Keratinocyte (primary cell): ENCODE results near the gene DDIT3. TPM values are rescaled to one million over a fixed set of nuclear protein-coding genes. Genes with fewer than 3 reads are reported as not detected.

ENCODE experiments used
- DNase-seq: peaks from one replicate; pipeline ENCODE4 v3.0.0-alpha.2; 2011; ENCODE audit warnings: low read depth, missing footprints, low spot score
- FAIRE-seq: peaks from 2 replicates; lab custom pipeline; 2011; peaks lifted over from hg19 to GRCh38; lab: Jason Lieb, UNC
- H2AFZ ChIP-seq: 2 replicates; pipeline ENCODE4 v1.6.0; 2012; ENCODE audit warnings: low read length, control low read depth, inconsistent platforms; ENCODE audit not compliant: control insufficient read depth
- H3K27ac ChIP-seq: 2 replicates; pipeline ENCODE4 v1.5.1; 2011; ENCODE audit warnings: low read length; ENCODE audit not compliant: control insufficient read depth, insufficient read depth
- H3K27me3 ChIP-seq: 3 replicates; pipeline ENCODE4 v1.6.0; 2011; ENCODE audit warnings: low read length; ENCODE audit not compliant: control insufficient read depth, insufficient read depth; ENCODE audit errors: extremely low read depth
- H3K36me3 ChIP-seq, 2 experiments: 2 replicates in 1 of 2; 3 replicates in 1 of 2; pipeline ENCODE4 v1.5.1; 2011; ENCODE audit warnings: low read length in 2 of 2, mild to moderate bottlenecking in 1 of 2; ENCODE audit not compliant: control insufficient read depth in 2 of 2, insufficient read depth in 2 of 2; ENCODE audit errors: extremely low read depth in 1 of 2
- H3K4me1 ChIP-seq: 3 replicates; pipeline ENCODE4 v1.5.1; 2011; ENCODE audit warnings: low read length; ENCODE audit not compliant: control insufficient read depth, insufficient read depth; ENCODE audit errors: extremely low read depth
- H3K4me2 ChIP-seq: 3 replicates; pipeline ENCODE4 v1.6.0; 2011; ENCODE audit warnings: low read depth, low read length; ENCODE audit not compliant: control insufficient read depth, insufficient read depth; ENCODE audit errors: extremely low read depth
- H3K4me3 ChIP-seq, 3 experiments: fragments of 200-600 bp in 1 of 3; sonication (generic) in 1 of 3; 2 replicates in 2 of 3; 3 replicates in 1 of 3; pipeline ENCODE4 v1.5.1; 2011 to 2016; ENCODE audit warnings: low read length in 3 of 3, mild to moderate bottlenecking in 3 of 3, control low read depth in 2 of 3, inconsistent platforms in 1 of 3, low read depth in 1 of 3, mixed read lengths in 1 of 3, mixed run types in 1 of 3, moderate library complexity in 1 of 3; ENCODE audit not compliant: control insufficient read depth in 2 of 3, insufficient read depth in 2 of 3; ENCODE audit errors: extremely low read depth in 1 of 3
- H3K79me2 ChIP-seq: 2 replicates; pipeline ENCODE4 v1.6.0; 2012; ENCODE audit warnings: low read length; ENCODE audit not compliant: control insufficient read depth, insufficient read depth
- H3K9ac ChIP-seq: 3 replicates; pipeline ENCODE4 v1.6.0; 2011; ENCODE audit warnings: low read length; ENCODE audit not compliant: control insufficient read depth, insufficient read depth; ENCODE audit errors: extremely low read depth
- H3K9me1 ChIP-seq: 3 replicates; pipeline ENCODE4 v1.6.0; 2011; ENCODE audit warnings: low read length; ENCODE audit not compliant: control insufficient read depth, insufficient read depth; ENCODE audit errors: extremely low read depth
- H3K9me3 ChIP-seq: 2 replicates; pipeline ENCODE4 v1.5.1; 2012; ENCODE audit warnings: low read depth, low read length; ENCODE audit not compliant: control insufficient read depth
- H4K20me1 ChIP-seq: 3 replicates; pipeline ENCODE4 v1.6.0; 2011; ENCODE audit warnings: low read length; ENCODE audit not compliant: control insufficient read depth, insufficient read depth; ENCODE audit errors: extremely low read depth
- CTCF ChIP-seq, 3 experiments: IDR thresholded peaks in 1 of 3; conservative IDR thresholded peaks in 1 of 3; optimal IDR thresholded peaks in 1 of 3; 2 replicates in 2 of 3; 3 replicates in 1 of 3; pipeline versions ENCODE3 to v1.5.1; 2011; ENCODE audit warnings: low read length in 3 of 3, mild to moderate bottlenecking in 3 of 3, moderate library complexity in 2 of 3, control low read depth in 1 of 3, inconsistent platforms in 1 of 3; ENCODE audit not compliant: insufficient read depth in 2 of 3; ENCODE audit errors: extremely low read depth in 1 of 3
- EZH2 ChIP-seq: IDR thresholded peaks from one replicate; pipeline ENCODE4 v1.6.1; 2012; ENCODE audit warnings: inconsistent platforms, mild to moderate bottlenecking, low read length, moderate library complexity
- dilution Hi-C: fragments of 300-500 bp; cut with MboI; formaldehyde crosslinking; loops from one replicate; pipeline ENCODE4 v1.7.0; 2020; ENCODE audit warnings: low sequenced_read_pairs; ENCODE audit not compliant: extremely low pct_ligation_motif_present
- polyA plus RNA-seq, 5 experiments: library from polyadenylated mRNA; depleted of rRNA in 3 of 5; stranded (reverse) in 3 of 5; stranded (forward) in 1 of 5; unstranded in 1 of 5; fragments of >200 nt; gene quantifications; 1 replicate in 1 of 5; 2 replicates in 3 of 5; 3 replicates in 1 of 5; pipeline versions ENCODE4 v1.2.1 to v1.2.3, GENCODE V29; 2011 to 2012; ENCODE audit warnings: missing spikeins in 2 of 5, low read depth in 1 of 5, low replicate concordance in 1 of 5

DDIT3 gene
- polyA plus RNA-seq, 1 donor (not counting 4 experiments of a cell fraction or from before 2014, with no cell fraction given) = 25.6 TPM

GRCh38 chr12:57568838-57569237, 48.5 kb upstream of the DDIT3 start:
- Histone ChIP-seq H3K9ac (no peak overlapping the region), H3K27ac (no peak overlapping the region), H3K27me3 (no peaks in the 10 kb centered on the region), H3K4me3 (no peak overlapping the region), H2AFZ (no peak overlapping the region), H3K36me3 (no peaks in the 10 kb centered on the region), H3K4me2 (no peak overlapping the region), H3K9me1 (no peaks in the 10 kb centered on the region), H4K20me1 (no peaks in the 10 kb centered on the region), H3K79me2 (no peaks in the 10 kb centered on the region), H3K4me1 (no peaks in the 10 kb centered on the region), H3K9me3 (no peaks in the 10 kb centered on the region)
- dilution Hi-C loops = no loop called here
- FAIRE-seq (no peak), DNase-seq (no peak)
- TF ChIP-seq EZH2 = no peak
- no peak for TF ChIP-seq CTCF (optimal IDR thresholded peaks at IDR 0.05 in 1 of 3, IDR thresholded peaks at IDR 0.05 in 1 of 3, conservative IDR thresholded peaks at IDR 0.05 in 1 of 3; ENCODE audit: extremely low read depth in 1 of 3, insufficient read depth in 2 of 3, low read length in 3 of 3)

DNA sequence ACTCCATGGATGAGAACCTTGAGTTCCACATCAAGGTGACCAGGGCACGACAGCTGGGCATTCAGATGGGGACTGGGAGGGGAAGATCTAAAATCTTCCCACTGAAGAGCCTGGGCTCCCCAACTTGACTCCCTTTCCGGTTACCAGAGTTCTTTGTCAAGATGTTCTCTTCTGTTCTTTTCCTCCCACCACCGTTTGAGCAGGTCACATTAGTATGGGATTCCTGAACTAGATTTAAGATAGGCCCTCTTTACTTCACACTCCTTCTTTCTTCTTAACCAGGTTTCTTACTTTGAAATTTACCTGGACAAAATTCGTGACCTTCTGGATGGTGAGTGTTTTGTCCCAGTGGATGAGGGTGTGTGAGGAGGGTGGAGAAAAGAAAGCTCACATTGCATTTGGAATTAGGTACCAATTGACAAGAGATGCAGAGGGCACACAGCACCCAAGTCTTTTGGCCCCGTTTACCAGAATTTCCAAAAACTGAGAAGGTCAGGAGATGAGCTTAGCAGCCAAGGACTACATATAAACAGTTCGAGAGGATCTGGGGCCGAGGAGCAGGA, 43.9 kb upstream of the DDIT3 start:
- no peak overlapping the region for H2AFZ ChIP-seq
- H3K4me3 ChIP-seq = no peak overlapping the region
- DNase-seq = no peak
- no peaks in the 10 kb centered on the region for H3K9me3 ChIP-seq
- H3K4me1 ChIP-seq = no peaks in the 10 kb centered on the region
- TF ChIP-seq EZH2 (no peak), CTCF (optimal IDR thresholded peaks at IDR 0.05 in 1 of 3, IDR thresholded peaks at IDR 0.05 in 1 of 3, conservative IDR thresholded peaks at IDR 0.05 in 1 of 3; ENCODE audit: extremely low read depth in 1 of 3, insufficient read depth in 2 of 3, low read length in 3 of 3) (no peak)
- no peak overlapping the region for H3K9ac ChIP-seq
- H3K27ac ChIP-seq = no peak overlapping the region
- no peaks in the 10 kb centered on the region for H3K27me3 ChIP-seq
- H3K36me3 ChIP-seq = no peaks in the 10 kb centered on the region
- no peaks in the 10 kb centered on the region for H3K79me2 ChIP-seq
- H3K4me2 ChIP-seq = no peak overlapping the region
- H3K9me1 ChIP-seq = no peaks in the 10 kb centered on the region
- H4K20me1 ChIP-seq = no peaks in the 10 kb centered on the region
- dilution Hi-C loops = no loop called here
- no peak for FAIRE-seq
